IMR-90 (cell line): ENCODE results near the gene CHAC1. TPM values are rescaled to one million over a fixed set of nuclear protein-coding genes. Genes with fewer than 3 reads are reported as not detected.
A peak's percentile ranks its signal among the peaks of the same experiment; 100 is the strongest.

ENCODE experiments used
- ATAC-seq: fragments of 200-7000 bp; cut with Tn5 transposase; 2 replicates; pipeline ENCODE4 v1.9.1; 2020; ENCODE audit warnings: low read depth, mild to moderate bottlenecking, moderate library complexity
- BruUV-seq: library from RNA; stranded (reverse); fragments of 400-500 nt; replicated peaks from 2 replicates; lab custom pipeline; 2021; lab: Mats Ljungman, UMichigan
- CTCF ChIA-PET: fragments of 300-600 bp; formaldehyde crosslinking; extraction: SDS; loops from one replicate; lab custom pipeline; 2021; ENCODE audit warnings: antibody characterized with exemption; lab: Yijun Ruan, JAX
- POLR2A ChIA-PET: fragments of 300-600 bp; sonication (Branson Sonifier 250); formaldehyde crosslinking; loops from one replicate; lab custom pipeline; 2022; ENCODE audit warnings: antibody characterized with exemption; ENCODE audit not compliant: unreplicated experiment; lab: Charles Lee
- DNase-seq: peaks from one replicate; pipeline ENCODE4 v3.0.0; 2013
- H2AFZ ChIP-seq: replicated peaks from 2 replicates; pipeline ENCODE3; 2013; ENCODE audit warnings: low read length, mild to moderate bottlenecking; ENCODE audit not compliant: poor library complexity
- H2AK5ac ChIP-seq: 2 replicates; pipeline ENCODE4 v1.6.1; 2013; ENCODE audit warnings: low read depth, low read length, inconsistent platforms
- H2AK9ac ChIP-seq: replicated peaks from 2 replicates; pipeline ENCODE3; 2013; ENCODE audit warnings: mild to moderate bottlenecking, low read depth, low read length, moderate library complexity; ENCODE audit not compliant: poor library complexity
- H2BK120ac ChIP-seq: 2 replicates; pipeline ENCODE4 v1.6.1; 2013; ENCODE audit warnings: low read depth, low read length, inconsistent platforms
- H2BK15ac ChIP-seq: 3 replicates; pipeline ENCODE4 v1.6.1; 2013; ENCODE audit warnings: low read depth, low read length, inconsistent platforms
- H2BK20ac ChIP-seq: 2 replicates; pipeline ENCODE4 v1.6.1; 2013; ENCODE audit warnings: low read depth, mild to moderate bottlenecking, inconsistent platforms, low read length, moderate library complexity
- H2BK5ac ChIP-seq: 2 replicates; pipeline ENCODE4 v1.6.1; 2013; ENCODE audit warnings: mild to moderate bottlenecking, low read depth, low read length, inconsistent platforms; ENCODE audit not compliant: poor library complexity, severe bottlenecking
- H3K14ac ChIP-seq: replicated peaks from 2 replicates; pipeline ENCODE4 v1.6.1; 2013; ENCODE audit warnings: low read depth, low read length, inconsistent platforms
- H3K18ac ChIP-seq: 2 replicates; pipeline ENCODE4 v1.6.1; 2013; ENCODE audit warnings: low read depth, low read length, control low read depth
- H3K23ac ChIP-seq: 2 replicates; pipeline ENCODE4 v1.6.1; 2013; ENCODE audit warnings: low read depth, low read length, inconsistent platforms
- H3K27ac ChIP-seq: 2 replicates; pipeline ENCODE4 v1.5.1; 2013; ENCODE audit warnings: mild to moderate bottlenecking, control low read depth, low read length; ENCODE audit not compliant: insufficient read depth
- H3K27me3 ChIP-seq: 2 replicates; pipeline ENCODE4 v1.6.1; 2013; ENCODE audit warnings: low read length; ENCODE audit not compliant: control insufficient read depth, insufficient read depth
- H3K36me3 ChIP-seq: 2 replicates; pipeline ENCODE4 v1.6.1; 2013; ENCODE audit warnings: low read length, mixed read lengths; ENCODE audit not compliant: control insufficient read depth, insufficient read depth
- H3K4ac ChIP-seq: 2 replicates; pipeline ENCODE4 v1.6.1; 2013; ENCODE audit warnings: low read depth, low read length, inconsistent platforms
- H3K4me1 ChIP-seq: 2 replicates; pipeline ENCODE4 v1.6.1; 2013; ENCODE audit warnings: low read length, mixed read lengths; ENCODE audit not compliant: control insufficient read depth, insufficient read depth
- H3K4me2 ChIP-seq: 2 replicates; pipeline ENCODE4 v1.6.1; 2013; ENCODE audit warnings: low read depth, mild to moderate bottlenecking, control low read depth, low read length, moderate library complexity
- H3K4me3 ChIP-seq: 2 replicates; pipeline ENCODE4 v1.5.1; 2013; ENCODE audit warnings: low read depth, mild to moderate bottlenecking, control low read depth, low read length, moderate library complexity; ENCODE audit not compliant: insufficient read depth
- H3K56ac ChIP-seq: 2 replicates; pipeline ENCODE4 v1.6.1; 2013; ENCODE audit warnings: low read length, inconsistent platforms; ENCODE audit not compliant: insufficient read depth; ENCODE audit errors: extremely low read depth
- H3K79me1 ChIP-seq, 2 experiments: 2 replicates each; pipeline ENCODE4 v1.6.1; 2013; ENCODE audit warnings: low read length in 2 of 2, inconsistent platforms in 1 of 2, low read depth in 1 of 2
- H3K9ac ChIP-seq: 2 replicates; pipeline ENCODE4 v1.6.1; 2013; ENCODE audit warnings: low read depth, low read length, control low read depth
- H3K9me1 ChIP-seq: 2 replicates; pipeline ENCODE4 v1.6.1; 2013; ENCODE audit warnings: low read length, inconsistent platforms; ENCODE audit not compliant: insufficient read depth
- H3K9me3 ChIP-seq: 2 replicates; pipeline ENCODE4 v1.6.1; 2013; ENCODE audit warnings: low read length; ENCODE audit not compliant: control insufficient read depth, insufficient read depth
- H4K20me1 ChIP-seq: 2 replicates; pipeline ENCODE4 v1.6.1; 2013; ENCODE audit warnings: low read length, inconsistent platforms; ENCODE audit not compliant: insufficient read depth
- H4K5ac ChIP-seq: 2 replicates; pipeline ENCODE4 v1.6.1; 2013; ENCODE audit warnings: mild to moderate bottlenecking, low read depth, low read length, control low read depth
- H4K8ac ChIP-seq, 2 experiments: 2 replicates each; pipeline ENCODE4 v1.6.1; 2013; ENCODE audit warnings: low read depth in 2 of 2, low read length in 2 of 2, control low read depth in 1 of 2, inconsistent platforms in 1 of 2
- H4K91ac ChIP-seq: 2 replicates; pipeline ENCODE4 v1.6.1; 2013; ENCODE audit warnings: low read depth, low read length, inconsistent platforms; ENCODE audit not compliant: insufficient read depth
- RCOR1 ChIP-seq: IDR thresholded peaks from 2 replicates; pipeline ENCODE4 v1.6.1; 2012; ENCODE audit warnings: mild to moderate bottlenecking, low read length, improper control_type of control experiment; ENCODE audit not compliant: insufficient replicate concordance
- RFX5 ChIP-seq: IDR thresholded peaks from 2 replicates; pipeline ENCODE4 v1.8.0; 2012; ENCODE audit warnings: low read depth, mild to moderate bottlenecking, low read length, moderate library complexity
- WGBS, 2 experiments: methylation state at CpG; one replicate each; pipeline versions ENCODE4 v1.1.5 to v1.1.7; 2013; ENCODE audit warnings: missing lambda C conversion rate in 2 of 2; ENCODE audit not compliant: insufficient read length in 1 of 2; ENCODE audit errors: extremely low coverage in 2 of 2; 5-methylcytosine and 5-hydroxymethylcytosine counted together
- dilution Hi-C: fragments of 300-500 bp; cut with HindIII; formaldehyde crosslinking; loops from one replicate; pipeline ENCODE4 v1.14.3; 2018; ENCODE audit warnings: low sequenced_read_pairs; ENCODE audit not compliant: unreplicated experiment
- in situ Hi-C: fragments of 300-500 bp; cut with MboI; formaldehyde crosslinking; loops from 3 replicates; pipeline ENCODE4 v1.14.3; 2019; ENCODE audit warnings: low sequenced_read_pairs, inconsistent platforms, mixed read lengths
- intact Hi-C: fragments of 100-400 bp; cut with micrococcal nuclease; formaldehyde crosslinking; loops from 2 replicates; pipeline ENCODE4 v1.10.0; 2022
- polyA plus RNA-seq, 3 experiments: library from polyadenylated mRNA; depleted of rRNA; stranded (reverse); fragments of >200 nt; gene quantifications; 2 replicates each; pipeline ENCODE4 v1.2.3, GENCODE V29; 2012; ENCODE audit warnings: low replicate concordance in 1 of 3
- total RNA-seq: library from RNA; depleted of rRNA; stranded (reverse); fragments of >200 nt; gene quantifications from 2 replicates; pipeline ENCODE4 v1.2.3, GENCODE V29; 2012

The CHAC1 gene
- total and polyA plus RNA-seq, 2 of the 4 experiments (the other 2 are of a cell fraction), result 51.3 to 77.8 TPM

DNA sequence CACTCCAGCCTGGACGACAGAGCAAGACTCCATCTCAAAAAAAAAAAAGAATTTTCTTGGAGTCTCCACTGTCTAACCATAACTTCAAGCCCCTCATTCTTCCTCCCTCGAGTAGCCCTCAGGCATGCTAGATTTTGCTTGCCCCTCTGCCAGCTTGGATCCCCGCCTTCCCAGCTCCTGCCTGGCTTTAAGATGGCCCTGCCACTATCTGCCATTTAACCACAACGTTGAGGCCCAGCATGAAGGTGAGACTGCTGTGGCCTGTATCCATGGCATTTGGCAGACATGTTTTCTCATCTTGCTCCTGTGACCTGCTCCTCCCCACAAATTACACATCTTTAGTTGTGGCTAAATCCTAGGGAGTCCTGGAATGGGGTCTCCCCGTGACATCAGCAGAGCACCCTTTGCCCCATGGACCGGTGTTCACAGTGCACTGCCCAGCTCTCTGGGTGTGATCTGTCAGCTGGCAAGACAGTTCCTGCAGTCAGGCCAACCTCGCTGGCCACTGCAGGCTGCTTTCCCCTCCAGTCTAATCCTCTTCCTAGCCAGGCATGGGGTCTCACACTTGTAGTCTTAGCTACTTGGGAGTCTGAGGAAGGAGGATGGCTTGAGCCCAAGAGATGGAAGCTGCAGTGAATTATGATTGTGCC lies 48.6 kb upstream of the CHAC1 start:
- ChIA-PET POLR2A (interaction anchor here (1.0 kb wide), 1 partner anchor 87 kb away, joined by 3 read pairs; no protein-coding TSS in a partner anchor), CTCF (interaction anchor here (0.6 to 3.0 kb wide), 14 partner anchors 10 to 280 kb away, joined by 3 to 20 read pairs (median 4); partner anchors contain the start of genes DLL4 and VPS18)
- H4K5ac ChIP-seq, result no peak overlapping the region
- peak overlapping the region; percentile 58 for H2AK5ac ChIP-seq
- no peaks in the 10 kb centered on the region for H3K27me3 ChIP-seq
- H2BK15ac ChIP-seq, result no peak overlapping the region; the same call in 2 of the 3 replicates
- no peak overlapping the region for H3K56ac ChIP-seq
- in situ Hi-C loops (loop anchor here (5.0 to 10.0 kb wide), 2 partner anchors 120 to 283 kb away; no protein-coding TSS in a partner anchor), dilution Hi-C loops (no loop called here), intact Hi-C loops (loop anchor here (1.0 to 10.0 kb wide), 4 partner anchors 38 to 428 kb away; partner anchors contain the start of genes INO80, NUSAP1 and OIP5)
- peaks cover 6% of the 10 kb centered on the region; the same call in 1 of the 2 replicates for H3K9me1 ChIP-seq
- peak overlapping the region; percentile 16; the same call in 1 of the 2 replicates for H3K4ac ChIP-seq
- no peak overlapping the region for H2BK5ac ChIP-seq
- no peak overlapping the region for H3K23ac ChIP-seq
- H3K27ac ChIP-seq, result no peak overlapping the region
- peaks cover 16% of the 10 kb centered on the region for H3K4me1 ChIP-seq
- H2AFZ ChIP-seq, result no peak overlapping the region
- BruUV-seq, result no TSS peak
- peaks cover 40% of the 10 kb centered on the region for H3K36me3 ChIP-seq
- H2AK9ac ChIP-seq, result peak overlapping the region; percentile 76
- DNase-seq, result no peak
- H3K79me1 ChIP-seq, result peaks cover 5 to 44% of the 10 kb centered on the region in 2 experiments; a peak in 3 of 4 replicates
- H3K18ac ChIP-seq, result no peak overlapping the region
- H2BK120ac ChIP-seq, result peak overlapping the region; percentile 30; the same call in 1 of the 2 replicates
- peak overlapping the region; percentile 63; the same call in 1 of the 2 replicates for H2BK20ac ChIP-seq
- no peak overlapping the region for H3K4me2 ChIP-seq
- no peak for TF ChIP-seq RCOR1
- no peak for TF ChIP-seq RFX5
- H3K4me3 ChIP-seq, result no peak overlapping the region
- H4K91ac ChIP-seq, result no peak overlapping the region
- 89% methylated on average over 3 of the region's 7 CpGs; no CpG with 5 or more reads in 1 of the 2 experiments for WGBS, 2 experiments
- ATAC-seq, result no peak
- peak overlapping the region in 1 of 2 experiments; percentile 20; a peak in 1 of 4 replicates for H4K8ac ChIP-seq
- peaks cover 33% of the 10 kb centered on the region for H4K20me1 ChIP-seq
- no peaks in the 10 kb centered on the region for H3K9me3 ChIP-seq
- no peak overlapping the region for H3K14ac ChIP-seq
- H3K9ac ChIP-seq, result no peak overlapping the region
